ENCODE measurements around the gene ARHGAP28.
"Not testable (repeated sequence)": the region's sequence is repeated elsewhere in the genome, so short reads cannot be mapped to it uniquely, and the experiment has no call there.

ARHGAP28 gene

DNA sequence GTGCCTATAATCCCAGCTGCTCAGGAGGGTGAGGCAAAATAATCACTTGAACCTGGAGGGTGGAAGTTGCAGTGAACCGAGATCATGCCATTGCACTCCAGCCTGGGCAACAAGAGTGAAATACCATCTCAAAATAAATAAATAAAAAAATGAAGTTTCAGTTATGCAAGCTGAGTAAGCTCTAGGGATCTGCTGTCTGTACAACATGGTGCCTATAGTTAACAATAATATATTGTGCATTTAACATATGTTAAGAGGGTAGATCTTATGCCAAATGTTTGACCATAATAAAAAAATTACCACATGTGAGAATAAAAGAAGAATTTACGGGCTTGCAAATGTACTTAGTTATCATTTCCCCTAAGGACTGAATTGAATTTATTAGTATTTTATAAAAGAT, 208.9 kb downstream of the ARHGAP28 start:
- not testable (repeated sequence) for DNase-seq

DNA sequence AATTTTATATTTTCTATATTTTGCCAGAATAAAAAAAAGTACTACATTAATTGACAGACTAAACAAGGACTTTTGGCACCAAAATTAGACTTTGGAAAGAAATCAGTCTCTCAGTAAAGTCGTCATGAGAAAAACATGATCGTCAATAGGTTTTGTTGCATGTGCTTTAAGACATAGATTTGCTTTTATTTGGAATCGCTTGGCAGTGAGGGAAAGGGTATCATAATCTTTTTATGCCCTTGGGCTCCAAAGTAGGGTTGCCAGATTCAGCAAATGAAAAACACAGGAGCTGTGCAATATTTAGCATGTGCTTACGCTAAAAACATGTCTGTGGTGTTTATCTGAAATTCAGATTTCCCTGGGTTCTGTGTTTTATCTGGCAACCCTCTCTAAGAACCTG, 210.5 kb downstream of the ARHGAP28 start:
- DNase-seq = no peak

DNA sequence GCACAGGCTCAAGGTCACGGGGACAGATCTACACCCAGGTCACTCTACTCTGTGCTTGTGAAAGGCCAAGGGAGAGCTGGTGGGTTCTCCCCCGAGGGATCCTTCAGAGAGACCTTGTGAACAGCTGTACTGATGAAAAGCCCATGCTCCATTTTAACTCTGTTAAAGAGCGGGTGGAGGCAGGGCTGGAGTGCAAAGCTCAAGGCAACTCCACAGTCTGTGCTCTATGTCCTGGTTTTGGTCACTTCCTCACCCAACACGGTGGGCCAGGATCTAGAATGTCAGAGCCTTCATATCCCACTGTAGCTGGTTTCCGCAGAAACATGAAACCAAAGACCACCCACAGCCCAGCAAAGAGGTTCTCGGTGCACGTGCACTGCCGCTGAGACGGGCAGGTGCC, 210.9 kb downstream of the ARHGAP28 start:
- no peak for DNase-seq

GRCh38 chr18:6941996-6942395, 212.5 kb downstream of the ARHGAP28 start:
- no peak for DNase-seq

DNA sequence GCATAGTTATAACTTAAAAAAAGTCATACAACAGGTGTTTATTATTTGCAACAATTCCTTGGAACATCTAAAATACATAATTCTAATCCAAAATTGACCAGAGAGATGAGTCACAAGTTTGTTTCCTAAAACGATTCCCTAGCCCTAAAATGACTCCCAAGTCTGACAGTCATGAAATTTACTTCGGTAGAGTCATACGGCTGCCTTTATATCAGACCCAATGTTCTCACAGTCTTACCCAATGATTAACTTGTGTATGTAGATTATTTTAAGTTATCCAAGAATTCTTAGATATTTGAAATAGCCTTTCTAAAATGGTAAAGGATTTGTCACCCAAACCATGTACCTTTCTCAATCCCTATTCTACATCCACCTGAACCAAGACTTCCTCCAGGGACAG, 213.2 kb downstream of the ARHGAP28 start:
- no peak for DNase-seq

DNA sequence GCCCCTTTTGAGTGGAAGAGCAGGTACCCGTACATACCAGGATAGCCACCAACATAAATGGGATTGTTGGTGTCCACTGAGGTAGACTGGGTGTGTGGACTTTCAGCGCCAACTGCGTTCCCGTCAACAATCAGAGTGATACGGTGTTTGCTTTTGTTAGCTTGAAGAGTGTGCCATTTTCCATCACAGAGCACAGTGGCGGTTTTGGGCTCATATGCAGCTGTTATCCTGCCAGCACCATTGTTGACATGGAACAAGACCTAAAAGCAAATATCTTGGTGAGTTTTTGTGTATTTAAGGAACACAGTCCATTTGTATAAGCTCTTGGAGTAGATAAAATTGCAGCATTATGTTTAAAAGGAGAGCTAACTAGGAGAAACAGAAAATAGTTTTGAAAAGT, 213.6 kb downstream of the ARHGAP28 start:
- no peak for DNase-seq

DNA sequence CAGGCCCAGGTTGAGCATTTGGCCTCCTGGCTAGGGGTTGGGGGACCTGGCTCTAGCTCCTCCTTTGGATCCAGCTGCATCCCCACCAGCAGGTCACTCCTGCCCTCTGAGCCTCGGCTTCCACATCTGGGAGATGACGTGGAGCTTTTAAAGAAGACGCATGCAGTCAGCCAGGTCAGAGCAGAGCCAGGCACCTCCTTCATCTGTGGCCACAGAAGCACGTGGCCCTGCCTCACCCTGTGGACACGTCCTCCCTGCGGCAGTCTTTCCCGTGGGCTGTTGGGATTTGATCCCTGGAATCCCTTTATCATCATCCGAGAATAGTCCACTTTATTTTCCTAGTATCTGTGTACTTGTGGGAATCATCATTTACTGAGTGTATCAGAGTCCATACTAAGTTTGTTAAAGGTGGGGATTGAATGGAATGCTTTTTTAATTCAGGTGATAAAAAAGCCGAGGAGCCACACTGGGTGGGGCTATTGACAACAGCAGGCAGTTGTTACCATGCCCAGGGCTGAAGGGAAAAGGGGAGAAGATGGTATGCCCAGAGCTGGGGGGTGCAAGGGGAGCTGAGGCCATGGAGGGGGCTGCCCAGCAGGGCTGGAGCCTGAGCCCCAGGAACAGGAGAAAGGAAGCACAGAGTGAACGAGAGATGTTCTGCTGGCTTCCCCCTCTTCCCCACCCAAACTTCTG, 218.0 kb downstream of the ARHGAP28 start:
- no peak for DNase-seq

GRCh38 chr18:6948281-6949055, 219.0 kb downstream of the ARHGAP28 start:
- DNase-seq = no peak

DNA sequence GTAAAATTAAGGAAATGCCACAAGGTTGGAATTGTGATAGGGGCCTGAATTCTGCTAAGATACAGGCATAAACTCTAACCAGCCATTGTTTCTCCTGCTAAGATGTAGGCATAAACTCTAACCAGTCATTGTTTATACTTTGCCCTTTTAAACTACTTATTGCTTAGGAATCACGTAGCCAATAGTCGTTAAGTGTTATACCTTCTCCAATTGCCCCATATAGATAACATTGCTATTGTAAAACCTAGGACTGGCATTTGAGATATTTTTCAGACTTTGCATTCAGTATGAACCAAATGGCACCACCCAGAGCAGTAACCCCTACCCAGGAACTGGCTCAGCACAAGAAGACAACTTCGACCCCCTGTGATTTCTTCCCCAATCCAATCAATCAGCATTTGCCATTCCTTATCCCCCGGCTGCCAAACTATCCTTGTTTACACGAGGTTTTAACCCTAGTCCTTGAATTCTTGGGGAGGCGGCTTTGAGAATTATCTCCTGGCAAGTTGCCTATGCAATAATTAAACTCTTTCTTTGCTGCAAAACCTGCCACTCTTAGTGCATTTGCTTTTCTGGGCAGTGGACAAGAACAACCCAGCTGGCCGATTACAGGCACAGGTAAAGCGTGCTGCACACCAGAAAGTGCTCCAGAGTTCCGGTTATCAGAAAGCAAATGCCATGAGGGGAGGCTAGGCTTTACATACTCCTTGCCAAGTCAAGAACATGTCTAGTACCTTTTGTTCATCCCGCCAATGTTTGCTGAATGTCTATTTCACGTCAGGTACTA, 220.5 kb downstream of the ARHGAP28 start:
- no peak for DNase-seq

DNA sequence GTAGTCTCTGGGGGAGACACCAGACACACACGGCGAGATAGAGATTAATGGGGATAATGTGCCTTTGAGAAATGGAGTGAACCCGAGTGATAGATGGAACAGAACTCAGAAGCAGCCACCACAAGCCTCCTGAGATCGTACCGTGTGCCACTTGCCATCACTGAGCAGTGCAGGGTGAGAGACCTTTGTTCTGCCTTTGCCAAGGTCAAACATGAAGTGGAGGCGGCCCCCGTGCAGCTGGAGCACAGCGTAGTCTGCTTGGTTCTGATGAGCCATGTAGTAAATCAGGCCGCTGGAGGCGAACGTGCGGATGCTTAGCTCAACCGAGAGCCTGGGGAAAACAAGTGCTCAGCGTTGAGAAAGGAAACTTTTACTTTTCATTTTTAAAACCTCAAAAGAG, 221.1 kb downstream of the ARHGAP28 start:
- no peak for DNase-seq

- no peak for DNase-seq
Measured at GRCh38 chr18:6951336-6952090, 222.0 kb downstream of the ARHGAP28 start.

- no peak for DNase-seq
Measured at GRCh38 chr18:6954501-6954900, 225.0 kb downstream of the ARHGAP28 start.

DNA sequence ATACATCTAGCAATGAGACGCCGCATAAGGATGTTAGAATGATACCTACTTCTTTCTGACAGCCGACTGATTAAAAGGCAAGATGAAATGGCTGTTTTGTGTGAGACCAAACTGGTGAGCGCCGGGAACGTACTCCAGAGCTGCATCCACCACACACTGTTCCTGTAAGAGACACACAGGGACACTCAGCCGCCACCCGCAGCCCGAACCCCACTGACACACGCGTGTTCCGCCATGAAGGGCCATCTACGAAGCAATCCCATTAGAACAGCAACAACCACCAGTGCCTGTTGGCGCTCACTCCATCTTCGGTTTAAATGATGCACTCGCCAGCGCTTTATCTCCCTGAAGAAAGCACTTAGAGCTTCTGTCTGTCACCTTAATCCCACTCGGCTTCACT, 225.8 kb downstream of the ARHGAP28 start:
- no peak for DNase-seq

DNA sequence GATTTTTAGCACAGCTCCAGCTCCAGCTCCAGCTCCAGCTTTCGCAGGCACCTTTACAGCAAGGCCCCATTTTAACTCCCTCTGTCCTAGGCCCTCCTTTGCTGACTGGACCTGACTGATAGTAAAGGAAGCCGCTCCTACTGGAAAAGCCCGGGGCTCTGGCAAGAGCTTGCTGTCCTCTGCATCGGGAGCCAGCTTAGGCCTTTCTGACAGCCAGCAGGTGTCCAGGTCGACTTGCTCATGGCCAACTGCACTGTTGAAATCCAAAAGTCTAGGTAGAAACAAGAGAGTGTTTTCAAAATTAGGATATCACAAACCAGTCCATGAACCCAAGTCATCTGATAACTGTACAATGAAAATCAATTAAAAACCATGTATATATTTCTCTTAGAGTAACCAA, 227.0 kb downstream of the ARHGAP28 start:
- DNase-seq = no peak

GRCh38 chr18:6956999-6957398, 227.5 kb downstream of the ARHGAP28 start:
- DNase-seq = no peak

GRCh38 chr18:6959110-6959509, 229.6 kb downstream of the ARHGAP28 start:
- no peak for DNase-seq

GRCh38 chr18:6960124-6960523, 230.6 kb downstream of the ARHGAP28 start:
- no peak for DNase-seq

- no peak for DNase-seq
Measured at GRCh38 chr18:6960656-6961055, 231.1 kb downstream of the ARHGAP28 start.

GRCh38 chr18:6961331-6961730, 231.8 kb downstream of the ARHGAP28 start:
- no peak for DNase-seq

DNA sequence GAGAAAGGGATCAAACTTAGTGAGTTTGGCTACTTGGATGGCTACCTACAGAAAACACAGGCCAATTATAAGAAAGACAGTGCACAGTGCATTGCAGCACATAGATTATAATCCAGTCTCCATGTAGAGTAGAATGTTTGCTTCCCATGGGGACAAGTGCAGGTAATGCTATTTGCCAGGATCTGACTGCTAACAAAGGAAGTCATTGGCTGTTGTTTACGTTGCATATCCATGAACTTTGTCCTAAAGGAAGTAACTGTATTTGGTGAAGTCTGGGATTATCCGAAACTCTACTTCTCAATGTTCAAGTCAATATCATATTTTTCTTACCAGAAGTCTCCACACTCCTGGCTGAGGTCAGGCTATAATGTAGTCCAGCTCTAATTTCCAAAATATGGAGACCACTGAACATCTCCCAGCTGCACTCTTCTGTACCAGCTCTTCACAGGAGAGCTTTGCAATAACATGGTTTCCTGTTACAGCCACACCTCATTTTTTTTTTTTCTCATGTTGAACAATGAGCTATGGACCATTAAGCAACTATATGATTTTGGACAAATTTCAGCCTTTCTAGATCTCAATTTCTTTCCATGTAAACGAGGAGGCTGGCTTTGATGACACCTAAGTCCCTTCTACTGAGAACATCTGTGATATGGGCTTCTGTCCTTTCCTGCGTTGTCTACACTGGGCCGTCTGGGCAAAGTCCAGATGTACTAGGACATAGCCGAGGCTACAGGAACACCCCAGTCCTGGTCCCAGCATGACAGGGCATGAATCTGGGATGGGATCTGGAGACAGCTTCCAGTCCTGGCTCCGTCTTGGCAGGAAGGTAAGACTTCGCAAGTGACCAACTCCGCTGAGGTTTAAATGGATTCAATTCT, 233.3 kb downstream of the ARHGAP28 start:
- DNase-seq = no peak

DNA sequence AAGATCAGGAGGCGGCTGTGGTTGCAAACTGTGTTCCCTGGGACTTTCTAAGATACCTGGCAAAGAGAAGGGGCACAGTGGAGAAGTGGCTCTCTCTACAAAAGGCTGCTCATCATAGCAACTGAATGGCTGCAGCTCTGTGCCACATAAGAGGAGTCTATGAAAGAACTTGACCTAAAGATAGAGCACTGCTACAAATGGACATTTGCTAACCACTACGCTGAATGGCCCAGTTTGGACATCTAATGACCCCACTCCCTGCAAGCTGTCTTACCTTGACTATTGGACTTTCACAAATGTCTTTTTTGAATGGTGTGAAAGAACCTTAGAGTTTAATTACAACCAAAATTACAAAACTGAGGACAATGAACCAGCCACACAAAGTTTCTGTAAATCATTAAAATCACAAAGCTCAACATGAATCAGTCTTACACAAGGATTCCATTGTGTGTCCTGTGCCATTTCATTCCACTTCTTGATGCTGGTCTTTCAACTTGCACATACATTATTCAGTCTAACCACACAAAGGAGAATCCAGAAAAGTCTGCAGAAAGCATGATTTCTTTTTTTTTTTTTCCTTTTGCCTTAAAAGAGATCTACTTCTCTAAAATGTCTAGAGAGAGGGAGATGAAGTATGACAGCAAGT, 234.1 kb downstream of the ARHGAP28 start:
- DNase-seq = no peak
